Measurements from ENCODE around the gene EXOC6. TPM values are rescaled to one million over a fixed set of nuclear protein-coding genes. Genes with fewer than 3 reads are reported as not detected.

EXOC6 gene
- total RNA-seq, 1 experiment from 2014 or later, result 9.3 TPM

GRCh38 chr10:93028883-93029282 lies 180.6 kb downstream of the EXOC6 start:
- DNase-seq, result peak in 1 of 2 experiments; percentile 9
- peaks cover 11% of the 10 kb centered on the region; the same call in 1 of the 2 replicates for H3F3A ChIP-seq (ENCODE audit: insufficient read depth, low read depth)
- H2AFZ ChIP-seq, result no peak overlapping the region
- ChIA-PET CTCF (no interaction called here), POLR2A (ENCODE audit: unreplicated experiment) (no interaction called here)
- H3K4me1 ChIP-seq (replicated peaks; ENCODE audit: insufficient read depth), result peaks cover 18% of the 10 kb centered on the region
- no peak overlapping the region for H3K4me2 ChIP-seq
- no peaks in the 10 kb centered on the region for H3K79me2 ChIP-seq (ENCODE audit: low read depth)
- H3K36me3 ChIP-seq (ENCODE audit: low read depth), result no peaks in the 10 kb centered on the region
- H3K9me2 ChIP-seq (ENCODE audit: insufficient read depth), result no peaks in the 10 kb centered on the region
- intact Hi-C loops (cut with micrococcal nuclease; ENCODE audit: unreplicated experiment), result no loop called here
- H3K27me3 ChIP-seq (ENCODE audit: insufficient read depth, low read depth), result no peaks in the 10 kb centered on the region
- H3K9me3 ChIP-seq (ENCODE audit: insufficient read depth, low read depth), result no peaks in the 10 kb centered on the region
- H4K20me1 ChIP-seq (ENCODE audit: insufficient read depth), result no peaks in the 10 kb centered on the region
- TF ChIP-seq EZH2 (IDR thresholded peaks at IDR 0.05; ENCODE audit: low read depth) (no peak), CTCF (conservative IDR thresholded peaks at IDR 0.05) (no peak)
- BruUV-seq (replicated peaks), result no TSS peak
- no peak overlapping the region for H3K27ac ChIP-seq
- no peak overlapping the region for H3K4me3 ChIP-seq

GRCh38 chr10:93030409-93030808 lies 182.1 kb downstream of the EXOC6 start:
- no peak for TF ChIP-seq CTCF (conservative IDR thresholded peaks at IDR 0.05)
- no peak for TF ChIP-seq EZH2 (IDR thresholded peaks at IDR 0.05; ENCODE audit: low read depth)
- Histone ChIP-seq H3K79me2 (ENCODE audit: low read depth) (no peaks in the 10 kb centered on the region), H4K20me1 (ENCODE audit: insufficient read depth) (no peaks in the 10 kb centered on the region), H3K36me3 (ENCODE audit: low read depth) (no peaks in the 10 kb centered on the region), H3K9me3 (ENCODE audit: insufficient read depth, low read depth) (no peaks in the 10 kb centered on the region), H3K4me1 (replicated peaks; ENCODE audit: insufficient read depth) (peaks cover 18% of the 10 kb centered on the region), H3K9me2 (ENCODE audit: insufficient read depth) (no peaks in the 10 kb centered on the region), H3K4me2 (peak overlapping the region; percentile 17; the same call in 1 of the 2 replicates), H3K27ac (peak overlapping the region; percentile 21; the same call in 1 of the 2 replicates), H3K4me3 (no peak overlapping the region), H2AFZ (no peak overlapping the region), H3K27me3 (ENCODE audit: insufficient read depth, low read depth) (no peaks in the 10 kb centered on the region), H3F3A (ENCODE audit: insufficient read depth, low read depth) (peaks cover 11% of the 10 kb centered on the region; the same call in 1 of the 2 replicates)
- peak in 1 of 2 experiments; percentile 58 for DNase-seq
- BruUV-seq (replicated peaks), result no TSS peak
- ChIA-PET POLR2A (ENCODE audit: unreplicated experiment) (no interaction called here), CTCF (interaction anchor here (0.8 kb wide), 1 partner anchor 24 kb away, joined by 3 read pairs; no protein-coding TSS in a partner anchor)
- intact Hi-C loops (cut with micrococcal nuclease; ENCODE audit: unreplicated experiment), result no loop called here

- intact Hi-C loops (cut with micrococcal nuclease; ENCODE audit: unreplicated experiment), result no loop called here
- no peak overlapping the region for H2AFZ ChIP-seq
- BruUV-seq (replicated peaks), result no TSS peak
- no peaks in the 10 kb centered on the region for H3K9me3 ChIP-seq (ENCODE audit: insufficient read depth, low read depth)
- CTCF ChIA-PET, result no interaction called here
- H3K4me3 ChIP-seq, result no peak overlapping the region
- no peaks in the 10 kb centered on the region for H3K79me2 ChIP-seq (ENCODE audit: low read depth)
- DNase-seq, result no peak
- H3F3A ChIP-seq (ENCODE audit: insufficient read depth, low read depth), result peaks cover 11% of the 10 kb centered on the region; the same call in 1 of the 2 replicates
- no peak overlapping the region for H3K27ac ChIP-seq
- H3K36me3 ChIP-seq (ENCODE audit: low read depth), result no peaks in the 10 kb centered on the region
- peaks cover 18% of the 10 kb centered on the region for H3K4me1 ChIP-seq (replicated peaks; ENCODE audit: insufficient read depth)
- no peaks in the 10 kb centered on the region for H3K9me2 ChIP-seq (ENCODE audit: insufficient read depth)
- no peaks in the 10 kb centered on the region for H4K20me1 ChIP-seq (ENCODE audit: insufficient read depth)
- POLR2A ChIA-PET (ENCODE audit: unreplicated experiment), result no interaction called here
- H3K27me3 ChIP-seq (ENCODE audit: insufficient read depth, low read depth), result no peaks in the 10 kb centered on the region
- no peak overlapping the region for H3K4me2 ChIP-seq
- TF ChIP-seq EZH2 (IDR thresholded peaks at IDR 0.05; ENCODE audit: low read depth) (no peak), CTCF (conservative IDR thresholded peaks at IDR 0.05) (no peak)
These were observed 183.9 kb downstream of the EXOC6 start for GRCh38 chr10:93032105-93032808.

All from PC-9 (cell line).